GM12864 (cell line): ENCODE results near the gene SNTA1.

Experiments used
- DNase-seq: peaks from one replicate; pipeline ENCODE4 v3.0.0-alpha.2; 2011; ENCODE audit warnings: low read depth
- H3K4me3 ChIP-seq: 2 replicates; pipeline ENCODE4 v1.5.1; 2011; ENCODE audit warnings: mild to moderate bottlenecking, low read depth, low read length, control low read depth
- TF ChIP-seq, protein P1 (sequence below): IDR thresholded peaks from 2 replicates; pipeline ENCODE4 v1.5.1; 2011; ENCODE audit warnings: low read depth, mild to moderate bottlenecking, moderate library complexity, low read length, control low read depth, inconsistent platforms; ENCODE audit errors: missing control alignments

Gene SNTA1

DNA sequence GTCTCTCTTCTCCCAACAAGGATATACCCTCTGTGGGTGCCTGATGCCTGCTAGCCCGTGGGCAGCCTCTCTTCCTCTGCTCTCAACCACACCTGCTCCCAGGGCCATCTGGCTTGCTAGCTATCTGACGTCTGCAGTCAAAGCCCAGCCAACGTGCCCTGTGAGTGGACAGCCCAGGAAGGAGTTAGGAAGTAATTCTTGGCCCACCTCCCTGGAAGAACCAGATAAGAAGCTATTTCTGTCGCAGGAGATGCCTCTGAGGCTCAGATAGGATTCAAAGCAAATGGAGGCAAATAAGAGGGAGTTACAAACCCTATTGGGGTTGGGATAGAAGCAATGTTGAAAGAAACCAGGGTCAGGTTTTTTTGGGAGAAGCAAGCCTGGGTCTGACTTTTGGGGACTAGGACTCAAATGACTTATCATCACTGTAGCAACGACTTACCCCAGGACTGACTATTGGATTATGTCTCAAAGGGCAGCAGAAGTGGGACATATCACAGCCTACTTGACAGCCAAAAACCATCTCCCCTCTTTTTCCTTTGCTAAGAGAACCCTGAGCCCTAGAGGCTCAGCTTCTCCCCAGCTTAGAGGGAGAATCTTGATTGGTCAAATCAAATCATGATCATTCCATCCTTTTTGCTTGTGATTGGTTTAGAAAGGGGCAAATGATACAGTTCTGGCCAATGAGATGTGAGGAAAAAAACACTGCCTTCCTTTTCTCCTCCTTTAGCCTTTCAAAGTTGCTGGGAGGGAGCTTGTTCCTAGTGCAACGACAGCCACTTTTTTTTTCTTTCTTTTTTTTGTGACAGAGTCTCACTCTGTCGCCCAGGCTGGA lies 24.2 kb downstream of the SNTA1 start:
- H3K4me3 ChIP-seq = no peak overlapping the region
- DNase-seq = no peak
- TF ChIP-seq, protein P1, sequence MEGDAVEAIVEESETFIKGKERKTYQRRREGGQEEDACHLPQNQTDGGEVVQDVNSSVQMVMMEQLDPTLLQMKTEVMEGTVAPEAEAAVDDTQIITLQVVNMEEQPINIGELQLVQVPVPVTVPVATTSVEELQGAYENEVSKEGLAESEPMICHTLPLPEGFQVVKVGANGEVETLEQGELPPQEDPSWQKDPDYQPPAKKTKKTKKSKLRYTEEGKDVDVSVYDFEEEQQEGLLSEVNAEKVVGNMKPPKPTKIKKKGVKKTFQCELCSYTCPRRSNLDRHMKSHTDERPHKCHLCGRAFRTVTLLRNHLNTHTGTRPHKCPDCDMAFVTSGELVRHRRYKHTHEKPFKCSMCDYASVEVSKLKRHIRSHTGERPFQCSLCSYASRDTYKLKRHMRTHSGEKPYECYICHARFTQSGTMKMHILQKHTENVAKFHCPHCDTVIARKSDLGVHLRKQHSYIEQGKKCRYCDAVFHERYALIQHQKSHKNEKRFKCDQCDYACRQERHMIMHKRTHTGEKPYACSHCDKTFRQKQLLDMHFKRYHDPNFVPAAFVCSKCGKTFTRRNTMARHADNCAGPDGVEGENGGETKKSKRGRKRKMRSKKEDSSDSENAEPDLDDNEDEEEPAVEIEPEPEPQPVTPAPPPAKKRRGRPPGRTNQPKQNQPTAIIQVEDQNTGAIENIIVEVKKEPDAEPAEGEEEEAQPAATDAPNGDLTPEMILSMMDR = no peak

DNA sequence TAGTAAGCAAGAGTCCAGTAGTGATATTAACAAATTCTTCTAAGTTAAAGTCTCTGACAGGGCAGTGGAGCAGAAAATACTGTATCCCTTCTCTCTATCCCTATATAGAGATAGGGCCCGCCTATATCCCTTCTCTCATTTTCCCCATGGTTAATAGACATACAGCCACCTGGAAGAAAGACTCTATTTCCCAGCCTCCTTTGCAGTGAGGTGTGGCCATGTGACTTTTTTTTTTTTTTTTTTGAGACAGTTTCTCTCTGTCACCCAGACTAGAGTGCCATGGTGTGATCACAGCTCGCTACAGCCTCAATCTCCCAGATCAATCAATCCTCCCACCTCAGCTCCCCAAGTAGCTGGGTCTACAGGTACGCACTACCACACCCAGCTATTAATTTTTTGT lies 25.5 kb downstream of the SNTA1 start:
- no peak for DNase-seq
- TF ChIP-seq, protein P1 = no peak
- H3K4me3 ChIP-seq = no peak overlapping the region

DNA sequence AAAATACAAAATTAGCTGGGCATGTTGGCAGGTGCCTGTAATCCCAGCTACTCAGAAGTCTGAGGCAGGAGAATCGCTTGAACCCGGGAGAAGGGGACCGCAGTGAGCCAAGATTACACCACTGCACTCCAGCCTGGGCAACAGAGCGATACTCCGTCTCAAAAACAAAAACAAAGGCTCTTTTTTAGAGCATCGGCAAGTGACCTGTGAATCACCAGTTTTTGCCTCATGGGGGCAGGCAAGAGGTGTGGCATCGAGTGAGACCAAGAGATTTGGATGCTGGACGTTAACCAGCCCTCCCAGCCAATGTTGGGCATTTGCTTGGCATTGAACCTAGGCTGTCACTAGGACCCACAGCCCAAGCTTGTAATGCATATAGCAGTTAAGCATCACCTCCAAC lies 27.6 kb downstream of the SNTA1 start:
- TF ChIP-seq, protein P1 = peak; percentile 61
- DNase-seq = no peak
- H3K4me3 ChIP-seq = no peak overlapping the region

DNA sequence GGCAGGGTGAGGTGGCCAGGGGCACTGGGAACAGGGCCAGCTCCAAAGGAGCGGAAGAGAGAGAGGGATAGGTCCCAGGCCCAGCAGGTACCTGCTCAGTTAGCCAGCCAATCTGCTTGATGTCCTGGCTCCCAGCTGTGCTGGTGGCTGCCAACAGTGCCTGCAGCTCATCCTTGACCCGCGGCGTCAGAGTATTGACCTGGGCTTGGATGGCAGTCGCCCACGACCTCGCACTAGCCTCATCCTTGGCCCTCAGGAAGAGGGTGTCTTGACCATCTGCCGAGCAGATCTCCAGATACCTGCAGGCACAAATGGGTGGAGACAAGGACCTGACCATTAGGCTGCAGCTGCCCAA lies 31.1 kb downstream of the SNTA1 start:
- H3K4me3 ChIP-seq = no peak overlapping the region
- no peak for DNase-seq
- TF ChIP-seq, protein P1 = no peak

DNA sequence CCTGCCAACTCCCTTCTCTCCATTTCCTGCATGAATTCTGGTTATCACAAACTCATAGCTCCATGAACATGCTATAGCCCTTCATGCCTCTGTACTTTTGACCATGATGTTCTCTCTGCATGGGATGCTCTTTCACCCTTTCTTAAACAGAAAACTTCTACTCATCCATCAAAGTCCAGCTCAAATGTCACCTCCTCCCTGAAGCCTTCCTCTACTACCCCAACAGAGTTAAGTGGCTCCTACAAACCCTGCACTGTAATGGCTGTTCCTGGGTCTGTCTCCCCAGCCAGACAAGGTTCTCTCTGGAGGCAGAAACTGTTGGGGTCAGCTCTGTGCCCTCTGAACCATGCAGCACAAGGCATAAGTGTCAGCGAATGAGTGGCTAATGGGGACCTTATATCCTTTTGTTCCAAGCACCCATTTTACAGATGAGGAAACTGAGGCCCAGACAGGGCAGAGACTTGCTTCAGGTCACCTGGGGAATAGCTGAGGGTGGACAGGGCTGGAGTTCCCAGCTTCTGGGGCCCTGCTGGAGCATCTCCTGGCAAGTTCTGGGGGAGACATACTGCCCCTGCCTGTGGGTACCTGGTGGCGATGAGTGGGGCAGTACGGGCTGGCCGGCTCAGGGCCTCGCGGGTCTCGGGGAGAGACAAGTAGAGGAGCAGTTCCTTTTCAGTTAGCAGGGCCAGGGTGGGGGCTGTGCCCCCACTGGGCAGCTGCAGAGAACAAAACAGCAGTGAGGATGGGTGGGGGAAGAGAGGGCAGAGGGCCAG lies 31.7 kb downstream of the SNTA1 start:
- no peak overlapping the region for H3K4me3 ChIP-seq
- TF ChIP-seq, protein P1 = no peak
- no peak for DNase-seq

DNA sequence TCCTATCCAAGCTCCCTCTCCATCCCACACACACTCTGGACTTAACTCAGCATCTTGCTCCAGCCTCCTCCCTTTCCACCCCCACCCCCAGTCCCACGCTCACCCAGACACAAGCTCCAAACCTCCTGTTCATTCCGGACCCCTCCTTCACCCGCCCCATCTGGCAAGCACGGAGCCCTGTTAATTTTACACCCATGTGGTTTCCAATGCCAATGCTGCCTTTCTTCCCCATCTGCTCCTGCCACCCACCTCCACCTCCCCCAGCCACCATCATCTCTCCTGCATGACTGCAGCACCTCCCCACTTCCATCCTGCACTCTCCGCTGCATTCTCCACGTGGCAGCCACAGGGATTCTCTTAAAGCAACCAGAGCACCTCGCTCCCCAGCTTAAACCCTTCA lies 32.3 kb downstream of the SNTA1 start:
- no peak overlapping the region for H3K4me3 ChIP-seq
- TF ChIP-seq, protein P1 = no peak
- DNase-seq = no peak
